Activated CD4-positive, CD25-positive, alpha-beta regulatory T cell (primary cell): ENCODE measurements around the gene ZNF17.

Source experiments
- DNase-seq, 4 experiments: peaks; one replicate each; lab custom pipeline; 2025; lab: John Stamatoyannopoulos, UW

Gene ZNF17

DNA sequence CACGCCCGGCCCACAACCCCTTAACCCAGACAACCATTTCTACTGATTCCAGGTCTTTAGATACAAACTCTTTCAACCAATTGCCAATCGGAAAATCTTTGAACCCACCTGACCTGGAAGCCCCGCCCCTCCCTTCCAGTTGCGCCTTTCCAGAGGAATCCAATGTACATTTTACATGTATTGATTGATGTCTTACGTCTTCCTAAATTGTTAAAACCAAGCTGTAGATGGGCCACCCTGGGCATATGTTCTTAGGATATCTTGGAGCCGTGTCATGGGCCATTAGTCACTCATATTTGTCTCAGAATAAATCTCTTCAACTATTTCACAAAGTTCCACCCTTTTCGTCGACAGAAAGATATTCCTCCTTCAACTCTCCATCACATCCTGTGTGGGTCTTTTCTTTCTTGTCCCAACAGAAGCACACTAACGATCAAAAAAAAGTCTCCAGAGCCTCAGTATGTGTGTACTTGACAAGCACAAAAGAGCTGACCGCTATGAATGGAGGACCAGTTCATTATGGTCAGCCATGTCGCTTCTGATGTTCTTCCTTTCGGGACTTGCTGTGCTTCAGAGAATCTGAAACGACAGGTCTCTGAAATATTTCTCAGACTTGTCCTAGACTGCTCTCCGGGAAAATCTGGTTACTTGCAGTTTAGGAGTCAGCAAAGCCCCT lies 23.6 kb downstream of the ZNF17 start:
- no peak for DNase-seq

GRCh38 chr19:57435062-57435978 lies 24.4 kb downstream of the ZNF17 start, which contains the start of gene ZNF749:
Gene ZNF749 (plus strand): TSS chr19:57435325. CDS start chr19:57435579, 254 bp downstream.
- DNase-seq, result peak; percentile 89 to 93 (median 90)

GRCh38 chr19:57436417-57436816 lies 25.5 kb downstream of the ZNF17 start:
- DNase-seq, result no peak

DNA sequence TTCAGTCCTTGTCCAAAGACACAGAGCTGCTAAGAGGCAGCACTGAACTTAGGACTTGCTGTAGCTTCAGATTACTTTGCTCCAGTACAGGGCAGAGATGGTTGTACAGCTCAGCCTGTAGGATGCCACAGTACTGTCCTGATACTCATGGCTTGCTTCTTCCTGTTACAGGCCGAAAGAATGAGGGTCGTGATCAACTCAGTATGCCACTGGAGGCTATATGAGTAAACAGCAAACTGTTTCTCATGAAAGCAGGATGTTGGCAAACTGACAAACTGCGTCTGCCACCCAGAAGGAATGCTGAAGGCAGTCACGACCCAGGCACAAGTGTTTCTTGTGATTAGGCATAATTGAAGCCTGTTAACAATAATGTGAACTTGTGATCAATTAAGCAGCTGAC lies 27.0 kb downstream of the ZNF17 start:
- no peak for DNase-seq

GRCh38 chr19:57438925-57439324 lies 28.0 kb downstream of the ZNF17 start:
- no peak for DNase-seq

DNA sequence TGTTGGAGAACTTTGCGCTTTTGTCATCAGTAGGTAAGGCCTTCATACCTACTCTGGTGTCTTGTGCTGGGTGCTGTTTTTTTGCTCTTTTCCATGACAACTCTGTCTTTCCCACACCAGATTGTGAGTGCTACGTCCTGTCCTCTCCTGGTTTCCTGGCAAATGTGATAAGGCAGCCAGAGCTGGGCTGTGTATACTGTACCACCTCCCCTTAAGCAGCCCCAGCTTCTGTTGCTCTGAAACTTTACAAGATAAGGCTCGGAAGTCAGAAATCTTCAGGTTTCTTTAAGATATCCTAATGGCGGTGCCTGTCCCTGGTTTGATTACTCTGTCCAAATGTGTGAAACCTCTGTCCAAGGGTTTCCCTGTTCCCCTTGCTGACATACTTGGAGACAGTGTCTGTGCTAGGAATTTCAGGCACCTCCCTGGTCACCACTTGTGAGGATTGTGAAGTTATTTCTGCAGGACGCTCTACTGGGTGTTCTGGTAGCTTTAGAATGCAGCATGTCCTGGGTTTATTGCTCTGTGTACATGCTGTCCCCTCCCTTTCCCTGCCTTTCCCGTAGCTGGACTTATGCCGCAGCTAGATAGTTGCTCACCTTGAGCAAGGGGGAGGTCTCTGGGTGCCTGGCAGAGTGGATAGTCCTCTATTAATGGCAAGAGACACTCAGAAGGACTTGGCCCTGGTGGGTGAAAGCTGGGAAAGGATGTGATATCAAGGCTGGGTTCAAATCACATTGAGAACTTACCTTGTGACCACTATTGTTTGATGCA lies 31.2 kb downstream of the ZNF17 start:
- DNase-seq, result no peak

- DNase-seq, result no peak
Observed at GRCh38 chr19:57443121-57443696, 32.2 kb downstream of the ZNF17 start.

GRCh38 chr19:57452307-57452706 lies 41.3 kb downstream of the ZNF17 start:
- DNase-seq, result no peak

DNA sequence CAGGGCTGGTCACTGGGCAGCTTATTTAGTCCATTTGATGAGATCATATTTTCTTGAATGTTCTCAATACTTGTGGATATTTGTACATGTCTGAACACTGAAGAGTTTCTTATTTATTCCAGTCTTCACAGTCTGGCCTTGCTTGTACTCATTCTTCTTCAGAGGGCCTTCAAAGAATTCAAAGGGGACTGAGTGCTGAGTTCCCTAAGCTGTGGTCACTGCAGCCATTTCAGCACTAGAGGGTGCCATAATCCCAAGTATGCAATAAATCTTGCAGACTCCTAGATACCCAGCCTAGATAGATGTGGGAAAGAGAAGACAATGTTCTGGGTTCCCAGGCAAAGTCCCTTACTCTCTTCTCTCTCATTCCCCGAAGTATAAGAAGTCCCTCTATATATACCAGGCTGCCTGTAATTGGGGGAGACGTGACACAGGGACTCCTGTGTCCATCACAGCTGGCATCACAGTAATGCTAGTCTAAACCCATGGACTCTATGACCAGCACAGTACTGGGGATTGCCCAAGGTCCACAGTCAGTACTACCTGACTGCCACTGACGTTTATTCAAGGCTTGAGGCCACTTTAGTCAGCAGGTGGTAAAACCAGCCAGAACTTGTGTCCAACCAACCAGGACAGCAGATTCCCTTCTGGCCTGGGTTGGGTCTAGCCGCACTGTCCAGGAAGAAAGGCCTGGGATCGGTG lies 54.9 kb downstream of the ZNF17 start:
- DNase-seq, result no peak

- no peak for DNase-seq
Observed at GRCh38 chr19:57466489-57466888, 55.5 kb downstream of the ZNF17 start.
